Glomerular visceral epithelial cell (primary cell): ENCODE results near the gene PNPLA4.

ENCODE experiments used
- DNase-seq: peaks from one replicate; pipeline ENCODE4 v3.0.0-alpha.2; 2016; ENCODE audit errors: extremely low spot score

PNPLA4 gene

GRCh38 chrX:7872042-7872441 is 55.2 kb downstream of the PNPLA4 start:
- no peak for DNase-seq

- no peak for DNase-seq
Observed at GRCh38 chrX:7852166-7852565, 75.0 kb downstream of the PNPLA4 start.
